ENCODE measurements around the gene DIRAS2. TPM values are rescaled to one million over a fixed set of nuclear protein-coding genes. Genes with fewer than 3 reads are reported as not detected.

DIRAS2 gene
- total RNA-seq, 2 experiments from 2014 or later, result not detected

DNA sequence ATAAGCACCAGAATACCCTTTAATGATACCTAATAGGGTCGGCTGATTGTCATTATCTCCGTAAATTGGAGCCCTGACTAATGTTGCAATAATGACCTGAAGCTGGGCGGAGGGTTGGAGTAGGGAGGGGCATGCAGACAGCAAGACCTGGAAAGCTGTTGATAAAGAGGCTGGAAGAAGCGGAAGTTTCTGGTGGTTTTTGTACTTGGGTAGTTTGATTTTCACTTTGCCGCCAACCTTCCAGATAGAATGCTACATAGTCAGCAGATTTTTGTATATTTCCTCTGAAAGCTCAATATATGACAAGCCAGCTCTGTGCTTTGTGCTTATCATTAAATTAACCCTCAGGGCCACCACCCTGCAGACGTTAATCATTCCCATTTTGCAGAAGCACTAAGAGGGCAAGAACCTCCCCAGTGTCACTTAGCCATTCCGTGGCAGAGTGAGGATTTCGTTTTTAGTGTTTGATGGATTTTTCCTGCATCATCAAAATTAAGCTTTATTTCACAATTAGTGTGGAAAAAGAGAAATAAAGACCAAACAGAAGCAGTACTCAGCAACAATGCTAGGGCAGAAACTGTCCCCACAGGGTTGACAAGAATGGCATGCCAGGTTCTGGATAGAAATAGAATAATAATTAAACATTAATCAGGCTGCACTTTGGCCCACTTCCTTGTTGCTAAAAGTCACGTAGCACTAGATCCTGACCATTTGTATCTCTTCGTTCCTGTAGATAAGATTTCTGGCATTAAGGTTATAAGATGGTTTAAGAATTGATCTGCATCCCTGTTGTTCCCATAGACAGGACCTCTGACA is 34.7 kb downstream of the DIRAS2 start:
- ChIA-PET POLR2A (no interaction called here), CTCF (no interaction called here)
- H3K27me3 Mint-ChIP-seq, result peaks cover 20% of the 10 kb centered on the region
- H3K4me3 ChIP-seq (ENCODE audit: low read length), result no peak overlapping the region
- no peaks in the 10 kb centered on the region for H3K36me3 Mint-ChIP-seq (ENCODE audit: low read depth)
- no peaks in the 10 kb centered on the region for H3K4me1 Mint-ChIP-seq (ENCODE audit: low read depth)
- DNase-seq (no peak), ATAC-seq (ENCODE audit: poor library complexity) (no peak)
- TF ChIP-seq, protein P1, sequence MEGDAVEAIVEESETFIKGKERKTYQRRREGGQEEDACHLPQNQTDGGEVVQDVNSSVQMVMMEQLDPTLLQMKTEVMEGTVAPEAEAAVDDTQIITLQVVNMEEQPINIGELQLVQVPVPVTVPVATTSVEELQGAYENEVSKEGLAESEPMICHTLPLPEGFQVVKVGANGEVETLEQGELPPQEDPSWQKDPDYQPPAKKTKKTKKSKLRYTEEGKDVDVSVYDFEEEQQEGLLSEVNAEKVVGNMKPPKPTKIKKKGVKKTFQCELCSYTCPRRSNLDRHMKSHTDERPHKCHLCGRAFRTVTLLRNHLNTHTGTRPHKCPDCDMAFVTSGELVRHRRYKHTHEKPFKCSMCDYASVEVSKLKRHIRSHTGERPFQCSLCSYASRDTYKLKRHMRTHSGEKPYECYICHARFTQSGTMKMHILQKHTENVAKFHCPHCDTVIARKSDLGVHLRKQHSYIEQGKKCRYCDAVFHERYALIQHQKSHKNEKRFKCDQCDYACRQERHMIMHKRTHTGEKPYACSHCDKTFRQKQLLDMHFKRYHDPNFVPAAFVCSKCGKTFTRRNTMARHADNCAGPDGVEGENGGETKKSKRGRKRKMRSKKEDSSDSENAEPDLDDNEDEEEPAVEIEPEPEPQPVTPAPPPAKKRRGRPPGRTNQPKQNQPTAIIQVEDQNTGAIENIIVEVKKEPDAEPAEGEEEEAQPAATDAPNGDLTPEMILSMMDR (IDR thresholded peaks at IDR 0.05), result no peak
- no peaks in the 10 kb centered on the region for H3K4me1 ChIP-seq (ENCODE audit: insufficient read depth, low read length)
- H3K9me3 ChIP-seq (ENCODE audit: control insufficient read depth in 1 of 2, insufficient read depth in 1 of 2, low read length in 2 of 2), result no peaks in the 10 kb centered on the region
- no peaks in the 10 kb centered on the region for H3K9me3 Mint-ChIP-seq
- no peak overlapping the region for H3K4me3 Mint-ChIP-seq
- H3K27me3 ChIP-seq (ENCODE audit: control insufficient read depth in 1 of 2, insufficient read depth in 2 of 2, low read length in 2 of 2), result peaks cover 0 to 2% of the 10 kb centered on the region in 2 experiments
- no peak overlapping the region for H3K27ac Mint-ChIP-seq
- intact Hi-C loops (cut with DNase I, micrococcal nuclease), result no loop called here
- H3K27ac ChIP-seq (ENCODE audit: low read depth in 1 of 2, low read length in 2 of 2), result no peak overlapping the region
- H3K36me3 ChIP-seq (ENCODE audit: insufficient read depth, low read length), result no peaks in the 10 kb centered on the region

DNA sequence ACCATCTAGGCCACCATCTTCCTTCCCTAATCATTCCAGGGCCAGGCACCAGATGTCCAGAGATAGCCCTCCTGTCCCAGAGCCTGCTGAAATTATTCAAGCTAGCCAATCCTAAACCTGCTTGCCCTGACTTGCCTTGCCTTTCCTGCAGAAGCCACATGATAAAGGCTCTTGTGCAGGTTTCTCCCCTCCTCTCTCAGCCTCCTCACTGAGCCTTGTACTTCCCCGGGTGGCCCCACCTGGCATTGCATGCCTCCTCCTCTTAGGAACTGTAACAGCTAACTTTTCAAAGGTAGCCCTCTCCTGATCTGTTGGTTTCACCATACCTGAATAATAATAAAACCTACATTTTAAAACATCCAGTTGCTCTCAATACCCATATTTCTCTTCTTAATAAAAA is 42.6 kb downstream of the DIRAS2 start:
- DNase-seq (no peak), ATAC-seq (ENCODE audit: poor library complexity) (no peak)
- intact Hi-C loops (cut with DNase I, micrococcal nuclease), result no loop called here
- Histone ChIP-seq H3K4me3 (ENCODE audit: low read length) (no peak overlapping the region), H3K27ac (ENCODE audit: low read depth in 1 of 2, low read length in 2 of 2) (no peak overlapping the region), H3K9me3 (ENCODE audit: control insufficient read depth in 1 of 2, insufficient read depth in 1 of 2, low read length in 2 of 2) (peaks cover 0 to 3% of the 10 kb centered on the region in 2 experiments), H3K27me3 (ENCODE audit: control insufficient read depth in 1 of 2, insufficient read depth in 2 of 2, low read length in 2 of 2) (no peaks in the 10 kb centered on the region), H3K4me1 (ENCODE audit: insufficient read depth, low read length) (no peaks in the 10 kb centered on the region), H3K36me3 (ENCODE audit: insufficient read depth, low read length) (no peaks in the 10 kb centered on the region)
- TF ChIP-seq, protein P1 (IDR thresholded peaks at IDR 0.05), result no peak
- Mint-ChIP-seq H3K36me3 (ENCODE audit: low read depth) (no peaks in the 10 kb centered on the region), H3K27me3 (peaks cover 49% of the 10 kb centered on the region), H3K27ac (no peak overlapping the region), H3K4me1 (ENCODE audit: low read depth) (no peaks in the 10 kb centered on the region), H3K4me3 (no peak overlapping the region), H3K9me3 (no peaks in the 10 kb centered on the region)
- ChIA-PET POLR2A (no interaction called here), CTCF (no interaction called here)

DNA sequence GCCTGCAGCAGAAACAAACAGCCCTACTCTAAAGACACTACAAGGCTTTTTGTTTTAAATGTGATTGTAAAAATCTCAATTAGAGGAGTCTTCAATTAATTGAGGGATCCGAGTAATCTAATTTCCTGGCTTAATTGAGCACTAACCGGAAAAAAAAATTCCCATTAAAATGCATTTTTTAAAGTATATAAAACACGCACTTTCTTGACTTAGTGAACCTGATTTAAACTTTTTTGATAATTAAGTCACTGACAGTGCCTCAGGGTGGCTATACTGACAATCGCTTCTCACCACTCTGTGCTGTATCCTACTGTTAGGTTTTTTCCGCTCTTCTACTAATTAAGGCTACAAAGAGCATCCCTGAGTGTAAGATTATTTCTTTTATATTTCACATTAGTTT is 44.4 kb downstream of the DIRAS2 start:
- ChIA-PET CTCF (no interaction called here), POLR2A (no interaction called here)
- Mint-ChIP-seq H3K4me1 (ENCODE audit: low read depth) (no peaks in the 10 kb centered on the region), H3K36me3 (ENCODE audit: low read depth) (no peaks in the 10 kb centered on the region), H3K9me3 (no peaks in the 10 kb centered on the region), H3K4me3 (no peak overlapping the region), H3K27ac (no peak overlapping the region), H3K27me3 (peaks cover 49% of the 10 kb centered on the region)
- Histone ChIP-seq H3K27ac (ENCODE audit: low read depth in 1 of 2, low read length in 2 of 2) (no peak overlapping the region), H3K9me3 (ENCODE audit: control insufficient read depth in 1 of 2, insufficient read depth in 1 of 2, low read length in 2 of 2) (peaks cover 0 to 3% of the 10 kb centered on the region in 2 experiments), H3K36me3 (ENCODE audit: insufficient read depth, low read length) (no peaks in the 10 kb centered on the region), H3K4me3 (ENCODE audit: low read length) (no peak overlapping the region), H3K27me3 (ENCODE audit: control insufficient read depth in 1 of 2, insufficient read depth in 2 of 2, low read length in 2 of 2) (peaks cover 0 to 8% of the 10 kb centered on the region in 2 experiments), H3K4me1 (ENCODE audit: insufficient read depth, low read length) (no peaks in the 10 kb centered on the region)
- intact Hi-C loops (cut with DNase I, micrococcal nuclease), result no loop called here
- DNase-seq, result no peak
- TF ChIP-seq, protein P1 (IDR thresholded peaks at IDR 0.05), result no peak
- no peak for ATAC-seq (ENCODE audit: poor library complexity)
